K562 treated with DMSO at 1 percent for 12 hours (cell line): ENCODE data around the gene CCDC127. TPM values are rescaled to one million over a fixed set of nuclear protein-coding genes. Genes with fewer than 3 reads are reported as not detected.

Experiments used
- total RNA-seq: library from RNA; unstranded; fragments of 300-600 nt; gene quantifications from 2 replicates; pipeline ENCODE4 v1.2.3, GENCODE V29; 2022; ENCODE audit not compliant: insufficient read depth

CCDC127 gene, protein sequence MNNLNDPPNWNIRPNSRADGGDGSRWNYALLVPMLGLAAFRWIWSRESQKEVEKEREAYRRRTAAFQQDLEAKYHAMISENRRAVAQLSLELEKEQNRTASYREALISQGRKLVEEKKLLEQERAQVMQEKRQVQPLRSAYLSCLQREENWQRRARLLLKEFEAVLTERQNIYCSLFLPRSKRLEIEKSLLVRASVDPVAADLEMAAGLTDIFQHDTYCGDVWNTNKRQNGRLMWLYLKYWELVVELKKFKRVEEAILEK
- total RNA-seq = 3.7 and 5.8 TPM in 2 replicates

DNA sequence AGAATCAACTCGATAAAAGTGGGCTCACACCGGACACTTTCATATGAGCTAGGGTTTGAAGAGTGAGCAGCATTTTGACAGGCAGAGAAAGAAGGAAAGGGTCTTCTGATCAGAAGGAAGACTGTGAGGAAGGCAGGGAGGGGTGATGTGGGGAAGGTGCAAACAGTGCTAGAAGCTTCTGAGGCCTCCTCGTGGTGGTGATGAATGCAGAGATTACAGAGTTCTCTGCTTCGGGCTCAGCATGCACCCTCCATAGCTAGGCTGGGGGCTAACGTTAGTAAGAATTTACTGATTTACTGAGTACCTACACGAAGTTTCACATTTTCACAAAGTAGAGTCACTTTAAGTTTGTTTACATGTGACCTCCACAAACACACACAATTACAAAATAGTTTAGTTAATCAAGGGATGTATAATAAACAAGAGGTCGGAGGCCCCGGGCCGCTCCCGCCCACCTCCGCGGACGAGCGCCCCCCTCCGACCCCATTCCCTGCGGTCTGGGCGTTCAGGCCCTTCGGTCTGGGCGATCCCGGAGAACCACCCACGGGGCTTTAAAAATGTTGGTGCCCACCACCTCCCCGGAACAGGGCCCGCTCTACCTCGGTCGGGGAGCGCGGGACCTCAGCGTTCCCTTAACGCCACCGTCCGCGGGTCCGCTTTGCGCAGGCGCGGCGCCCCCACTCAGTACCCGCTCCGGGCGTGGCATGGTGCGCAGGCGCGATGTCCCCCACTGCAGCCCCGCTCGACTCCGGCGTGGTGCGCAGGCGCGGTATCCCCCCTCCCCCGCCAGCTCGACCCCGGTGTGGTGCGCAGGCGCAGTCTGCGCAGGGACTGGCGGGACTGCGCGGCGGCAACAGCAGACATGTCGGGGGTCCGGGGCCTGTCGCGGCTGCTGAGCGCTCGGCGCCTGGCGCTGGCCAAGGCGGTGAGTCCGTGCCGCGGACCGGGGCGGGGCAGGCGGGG is at the start of gene CCDC127, which contains the start of gene SDHA:
Gene CCDC127 (minus strand): TSS at position 660 of the 963 bp plus-strand sequence. CDS start 1,304 bp downstream, outside the sequence.
Gene SDHA (plus strand): TSS at position 827 of the 963 bp plus-strand sequence. CDS start 36 bp downstream, at position 863.

DNA sequence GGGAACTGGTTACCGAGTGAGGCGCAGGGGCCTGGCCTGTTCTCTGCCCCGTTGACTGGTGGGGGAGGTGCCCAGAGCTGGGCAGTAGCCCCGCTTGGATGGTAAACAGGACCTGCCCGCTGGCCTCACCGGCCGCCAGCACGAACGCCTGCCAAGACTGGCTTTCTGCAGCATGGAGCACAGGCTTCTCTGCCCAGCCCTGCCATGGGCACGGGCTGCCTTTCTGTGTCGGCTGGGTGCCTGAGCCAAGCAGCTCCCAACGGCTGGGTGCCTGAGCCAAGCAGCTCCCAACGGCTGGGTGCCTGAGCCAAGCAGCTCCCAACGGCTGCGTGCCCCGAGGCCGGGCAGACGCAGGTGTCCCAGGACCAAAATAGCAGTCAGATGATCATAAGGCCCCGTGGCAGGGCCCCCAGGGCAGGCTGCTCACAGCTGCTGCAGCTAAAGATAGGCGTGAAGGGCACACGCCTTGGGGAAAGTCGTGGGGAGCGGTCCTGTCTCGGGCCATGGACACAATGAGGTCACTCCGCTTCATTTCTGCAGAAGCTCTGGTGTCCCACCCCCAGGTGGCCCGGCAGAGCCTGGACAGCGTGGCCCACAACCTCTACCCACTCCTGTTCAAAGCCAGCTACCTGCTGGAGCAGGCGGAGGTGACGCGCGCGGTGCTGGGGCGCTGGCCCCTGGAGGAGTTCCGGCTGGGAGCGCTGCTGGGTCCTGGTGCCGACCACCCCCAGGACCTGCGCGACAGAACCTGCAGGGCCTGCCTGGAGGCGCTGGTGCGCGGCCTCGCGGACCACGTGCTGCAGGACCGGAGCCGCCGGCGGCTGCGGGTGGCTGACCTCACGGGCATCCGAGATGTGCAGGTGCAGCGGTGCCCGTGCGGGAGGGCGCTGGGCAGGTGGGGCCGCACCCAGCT is 26.7 kb downstream of the CCDC127 start, which contains the start of gene LRRC14B:
Gene LRRC14B (plus strand): TSS at position 460 of the 913 bp plus-strand sequence. CDS start 44 bp downstream, at position 504.

Other genes with a start within 250 kb of the CCDC127 start
- gene PLEKHG4B, start 126.0 kb downstream of the CCDC127 start, total RNA-seq = not detected in 2 replicates
- not detected in 2 replicates for gene LRRC14B, start 26.7 kb downstream of the CCDC127 start, total RNA-seq
- 104 and 125 TPM in 2 replicates for gene SDHA, start 167 bp upstream of the CCDC127 start, total RNA-seq
- gene PDCD6, start 53.5 kb upstream of the CCDC127 start, total RNA-seq = 115 and 130 TPM in 2 replicates
- gene AHRR, start 103.6 kb upstream of the CCDC127 start, total RNA-seq = 3.0 and 4.0 TPM in 2 replicates
- gene EXOC3, start 225.0 kb upstream of the CCDC127 start, total RNA-seq = 38.4 and 48.4 TPM in 2 replicates